GM21390 (cell line): ENCODE data around the gene FOLR3.
A peak's percentile ranks its signal among the peaks of the same experiment; 100 is the strongest.
"Not testable (repeated sequence)": the region's sequence is repeated elsewhere in the genome, so short reads cannot be mapped to it uniquely, and the experiment has no call there.

Experiments used
- ATAC-seq: cut with Tn5 transposase; IDR thresholded peaks from one replicate; pipeline ENCODE4 v1.9.1; 2021; ENCODE audit not compliant: unreplicated experiment

The FOLR3 gene

GRCh38 chr11:72135473-72135872, at the start of gene FOLR3:
TSS of gene FOLR3 (plus strand) at chr11:72135725. CDS start at chr11:72135953, 228 bp downstream.
- not testable (repeated sequence) for ATAC-seq

GRCh38 chr11:72088076-72088808, 47.3 kb upstream of the FOLR3 start:
- ATAC-seq: no peak

- ATAC-seq: no peak
Observed at GRCh38 chr11:72091292-72091691, 44.2 kb upstream of the FOLR3 start.

GRCh38 chr11:72098741-72099140, 36.8 kb upstream of the FOLR3 start:
- no peak for ATAC-seq

GRCh38 chr11:72100009-72100408, 35.5 kb upstream of the FOLR3 start:
- ATAC-seq: no peak

- no peak for ATAC-seq
Observed at GRCh38 chr11:72100462-72100861, 35.1 kb upstream of the FOLR3 start.

- no peak for ATAC-seq
Observed at GRCh38 chr11:72102162-72102561, 33.4 kb upstream of the FOLR3 start.

- no peak for ATAC-seq
Observed at GRCh38 chr11:72102631-72102945, 32.9 kb upstream of the FOLR3 start.

GRCh38 chr11:72102946-72103753, 32.4 kb upstream of the FOLR3 start, which contains the start of gene LAMTOR1:
TSS of gene LAMTOR1 (minus strand) at chr11:72103297. CDS start at chr11:72103224, 73 bp downstream.
- ATAC-seq: peak; percentile 78

- no peak for ATAC-seq
Observed at GRCh38 chr11:72103754-72104167, 31.8 kb upstream of the FOLR3 start.

GRCh38 chr11:72105888-72106287, 29.6 kb upstream of the FOLR3 start, which contains the start of gene TOMT:
TSS of gene TOMT (plus strand) at chr11:72105924. CDS start at chr11:72105952, 28 bp downstream.
- ATAC-seq: no peak

- ATAC-seq: no peak
Observed at GRCh38 chr11:72111300-72112142, 24.0 kb upstream of the FOLR3 start.

- peak; percentile 84 for ATAC-seq
Observed at GRCh38 chr11:72112143-72112977, 23.2 kb upstream of the FOLR3 start, which contains the start of gene ANAPC15. TSS of gene ANAPC15 (minus strand) at chr11:72112695. CDS start at chr11:72111276, 1,419 bp downstream.

GRCh38 chr11:72112978-72113808, 22.3 kb upstream of the FOLR3 start:
- no peak for ATAC-seq

GRCh38 chr11:72114570-72114969, 21.0 kb upstream of the FOLR3 start:
- no peak for ATAC-seq

- ATAC-seq: no peak
Observed at GRCh38 chr11:72116019-72116755, 19.3 kb upstream of the FOLR3 start.

- ATAC-seq: no peak
Observed at GRCh38 chr11:72119198-72119597, 16.3 kb upstream of the FOLR3 start.

- no peak for ATAC-seq
Observed at GRCh38 chr11:72120930-72121329, 14.6 kb upstream of the FOLR3 start.

- no peak for ATAC-seq
Observed at GRCh38 chr11:72122607-72123006, 12.9 kb upstream of the FOLR3 start.
